HG03039 (cell line): ENCODE results near the gene GGTLC2.
"Not testable (repeated sequence)": the region's sequence is repeated elsewhere in the genome, so short reads cannot be mapped to it uniquely, and the experiment has no call there.

Experiments
- ATAC-seq: cut with Tn5 transposase; IDR thresholded peaks from one replicate; pipeline ENCODE4 v1.9.1; 2021; ENCODE audit warnings: mild to moderate bottlenecking, moderate library complexity; ENCODE audit not compliant: unreplicated experiment

GGTLC2 gene

DNA sequence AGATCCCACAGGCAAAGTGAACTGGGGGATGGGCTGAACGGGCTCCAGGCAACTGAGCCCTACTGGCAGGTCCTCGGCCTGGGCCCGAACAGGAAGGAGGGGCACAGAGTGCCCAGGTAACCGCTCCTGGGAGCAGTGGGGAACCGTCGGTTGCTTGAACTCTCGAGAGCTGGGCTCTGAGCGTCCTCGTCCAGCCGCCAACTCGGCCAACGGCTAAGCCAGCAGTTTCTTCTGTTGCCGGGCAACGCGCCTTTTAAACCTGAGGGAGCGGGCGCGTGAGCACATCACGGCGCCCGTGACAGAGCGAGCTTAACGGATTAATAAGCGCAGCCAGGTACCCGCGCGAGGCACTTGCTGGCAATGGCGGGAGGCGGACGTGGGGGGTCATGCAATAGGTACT, at the start of gene GGTLC2:
Gene GGTLC2, plus strand, starts transcription at position 301 of the 400 bp plus-strand sequence. CDS start 1,732 bp downstream, outside the sequence.
- ATAC-seq = not testable (repeated sequence)

DNA sequence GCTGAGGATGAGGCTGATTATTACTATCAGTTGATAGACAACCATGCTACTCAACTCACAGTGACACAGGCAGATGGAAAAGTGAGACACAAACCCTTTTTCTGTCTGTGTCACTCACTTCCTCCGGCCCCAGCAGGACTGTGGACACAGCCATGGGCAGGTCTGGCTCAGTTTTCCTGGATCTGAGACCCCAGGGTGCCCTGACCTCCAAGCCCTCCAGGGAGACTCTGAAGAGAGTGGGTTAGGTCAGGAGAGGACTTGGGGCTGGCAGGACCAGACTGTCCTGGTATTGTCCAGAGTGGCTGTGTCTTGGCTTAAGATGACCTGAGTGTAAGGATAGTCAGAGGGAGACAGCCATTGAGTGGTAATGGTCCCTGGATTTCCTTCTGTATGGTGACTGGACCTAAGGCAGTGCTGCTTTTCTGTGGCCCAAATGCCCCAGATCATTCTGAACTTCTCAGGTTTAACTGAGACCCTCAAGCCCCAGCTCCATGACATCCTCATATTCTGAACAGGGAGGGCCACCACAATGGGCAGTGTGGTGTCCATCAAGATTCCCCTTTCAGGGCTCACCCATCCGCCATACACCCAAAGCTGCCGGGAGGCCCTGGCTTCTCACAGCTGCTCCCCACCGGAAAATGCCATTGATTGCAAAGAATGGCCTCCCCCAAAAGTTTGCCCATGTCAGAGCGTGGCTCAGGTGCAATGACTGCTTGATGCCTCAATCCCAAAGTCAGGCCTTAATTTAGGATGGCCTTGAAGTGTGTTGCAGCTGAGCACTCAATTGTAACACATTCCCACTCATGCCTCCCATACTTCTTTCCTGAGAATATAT, 49.2 kb upstream of the GGTLC2 start:
- ATAC-seq = no peak

DNA sequence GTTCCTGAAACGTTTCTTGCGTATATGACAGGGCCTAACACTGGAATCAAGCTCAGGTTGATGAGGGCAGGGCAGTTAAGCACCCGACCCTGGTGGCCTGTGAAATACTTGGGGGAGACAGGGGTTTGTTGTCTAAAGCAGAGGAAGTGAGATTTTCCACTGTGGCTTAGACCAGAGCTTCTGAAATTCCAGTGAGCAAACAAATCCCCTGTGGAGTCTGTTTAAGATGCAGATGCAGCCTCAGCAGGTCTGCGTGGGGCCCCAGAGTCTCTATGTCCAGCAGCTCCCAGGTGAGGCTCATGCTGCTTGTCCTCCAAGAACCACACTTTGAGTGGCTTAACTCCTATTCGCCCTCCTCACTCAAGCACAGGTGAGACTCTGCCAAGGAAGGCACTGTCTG, 46.3 kb upstream of the GGTLC2 start:
- no peak for ATAC-seq

DNA sequence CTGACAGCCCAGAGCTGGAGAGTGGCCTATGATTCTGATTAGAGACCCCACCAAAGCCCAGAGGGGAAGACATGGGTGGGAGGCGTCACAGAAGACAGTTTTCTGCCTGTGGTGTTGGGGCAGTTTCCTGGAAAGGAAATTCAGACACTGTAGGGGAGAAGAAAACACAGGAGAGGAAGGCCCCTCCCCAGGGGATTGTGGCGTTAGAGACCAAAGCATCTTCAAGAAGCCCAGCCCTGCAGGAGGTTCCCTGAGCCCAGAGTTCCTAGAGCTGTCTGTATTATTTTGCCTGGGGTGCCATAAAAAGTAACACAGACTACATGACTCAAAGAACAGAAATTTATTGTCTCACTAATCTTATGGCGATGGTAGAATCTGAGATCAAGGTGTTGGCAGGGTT, 45.2 kb upstream of the GGTLC2 start:
- ATAC-seq = no peak

DNA sequence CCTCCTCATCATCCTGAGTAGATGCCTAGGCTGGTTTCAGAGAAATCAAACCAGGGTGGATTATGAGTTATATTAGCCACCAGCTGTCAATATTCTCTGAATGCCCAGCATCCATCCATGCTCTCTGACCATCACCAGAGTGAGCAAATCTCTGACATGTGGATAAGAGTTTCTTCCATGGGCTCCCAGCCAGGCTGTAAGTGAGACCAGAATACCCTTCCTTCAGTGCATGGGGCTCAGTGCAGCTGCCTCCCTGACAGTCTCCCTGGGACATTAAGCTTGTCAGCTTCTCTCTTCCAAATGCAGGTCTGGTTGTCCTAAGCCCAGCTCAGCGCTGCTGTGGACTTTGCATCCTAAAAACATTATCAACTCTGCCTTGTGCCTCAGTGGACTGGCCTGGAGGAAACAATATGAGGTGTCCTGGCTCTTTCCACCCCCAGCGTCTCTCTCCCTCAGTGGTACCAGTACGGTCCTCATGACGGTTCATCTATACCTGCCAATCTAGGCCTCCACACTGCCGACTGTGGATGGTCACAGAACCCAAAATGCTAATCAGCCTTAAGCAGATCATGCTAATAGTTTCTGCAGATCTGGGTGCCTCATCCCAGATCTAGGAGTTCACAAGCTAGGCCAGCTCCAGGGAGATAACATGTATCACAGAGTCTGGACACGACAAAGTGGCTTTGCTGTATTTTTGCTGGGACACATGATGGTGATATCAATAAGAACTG, 43.7 kb upstream of the GGTLC2 start:
- ATAC-seq = no peak

DNA sequence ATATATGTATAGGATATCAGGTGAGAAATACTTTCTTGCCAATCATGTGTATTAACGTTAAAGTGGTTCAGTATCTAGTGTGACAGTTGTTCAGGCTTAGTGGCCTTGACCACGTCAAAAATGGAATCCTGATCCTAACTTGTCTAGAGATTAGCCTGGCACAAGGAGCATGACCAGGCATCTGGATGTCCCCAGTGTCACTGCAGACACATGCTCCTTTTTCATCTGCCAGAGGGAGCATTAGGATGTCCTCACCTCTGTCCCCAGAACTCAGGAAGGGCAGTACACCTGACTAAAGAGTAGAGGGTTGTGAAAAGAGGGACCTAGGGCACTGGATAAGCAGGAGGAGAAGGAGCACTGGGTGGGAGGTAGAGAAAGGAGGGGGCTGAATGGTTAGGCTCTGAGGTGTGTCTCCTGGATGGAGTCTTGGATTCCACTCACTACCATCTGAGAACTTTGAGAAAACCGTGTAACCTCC, 40.9 kb upstream of the GGTLC2 start:
- ATAC-seq = no peak

DNA sequence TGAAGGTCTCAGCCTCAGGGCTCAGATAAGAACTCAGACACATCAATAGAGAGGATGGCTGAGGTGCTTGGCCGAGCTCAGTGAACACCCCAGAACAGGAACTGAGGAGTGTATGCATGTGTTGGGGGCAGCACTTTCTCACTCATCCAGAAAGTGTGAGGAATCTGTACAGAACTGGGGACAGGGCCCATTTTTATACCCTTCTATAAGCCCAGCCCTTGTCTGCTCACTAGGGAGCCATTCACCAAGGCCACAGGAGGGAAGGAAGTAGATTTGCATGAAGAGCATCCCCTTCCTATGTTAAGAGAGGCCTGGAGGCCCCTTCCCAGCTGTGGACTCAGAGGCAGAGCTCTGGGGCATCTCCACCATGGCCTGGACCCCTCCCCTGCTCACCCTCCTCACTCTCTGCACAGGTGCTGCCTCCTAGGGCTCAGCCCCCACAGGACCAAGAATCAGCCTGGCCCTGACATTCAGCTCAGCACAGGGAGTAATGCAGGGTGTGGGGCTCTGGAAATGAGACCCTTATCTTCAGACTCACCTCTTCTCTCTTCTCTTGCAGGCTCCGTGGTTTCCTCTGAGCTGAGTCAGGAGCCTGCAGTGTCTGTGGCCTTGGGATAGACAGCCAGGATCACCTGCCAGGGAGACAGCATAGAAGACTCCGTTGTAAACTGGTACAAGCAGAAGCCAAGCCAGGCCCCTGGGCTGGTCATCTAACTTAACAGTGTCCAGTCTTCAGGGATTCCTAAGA, 39.9 kb upstream of the GGTLC2 start:
- ATAC-seq = no peak

DNA sequence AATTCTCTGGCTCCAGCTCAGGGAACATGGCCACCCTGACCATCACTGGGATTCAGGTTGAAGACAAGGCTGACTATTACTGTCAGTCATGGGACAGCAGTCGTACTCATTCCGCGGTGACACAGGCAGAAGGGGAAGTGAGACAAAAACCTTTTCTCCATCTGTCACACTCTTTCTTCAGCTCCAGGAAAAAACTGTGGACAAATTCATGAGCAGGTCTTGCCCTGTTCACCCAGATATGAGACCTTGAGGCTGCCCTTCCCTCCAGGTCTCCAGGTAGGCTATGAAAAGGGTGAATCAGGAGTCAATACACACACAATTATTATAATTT, 39.4 kb upstream of the GGTLC2 start:
- no peak for ATAC-seq

DNA sequence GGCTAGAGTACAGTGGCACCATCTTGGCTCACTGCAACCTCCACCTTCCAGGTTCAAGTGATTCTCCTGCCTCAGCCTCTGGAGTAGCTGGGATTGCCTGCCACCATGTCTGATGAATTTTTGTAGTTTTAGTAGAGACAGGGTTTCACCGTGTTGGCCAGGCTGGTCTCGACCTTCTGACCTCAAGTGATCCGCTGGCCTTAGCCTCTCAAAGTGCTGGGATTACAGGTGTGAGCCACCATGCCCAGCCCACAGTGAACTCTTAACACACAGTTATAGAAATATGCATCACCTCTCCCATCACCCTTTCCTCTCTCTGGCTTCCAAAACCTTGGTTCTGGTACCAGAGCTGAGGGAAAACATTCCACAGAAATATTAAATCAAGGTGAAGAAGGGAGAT, 36.4 kb upstream of the GGTLC2 start:
- not testable (repeated sequence) for ATAC-seq

DNA sequence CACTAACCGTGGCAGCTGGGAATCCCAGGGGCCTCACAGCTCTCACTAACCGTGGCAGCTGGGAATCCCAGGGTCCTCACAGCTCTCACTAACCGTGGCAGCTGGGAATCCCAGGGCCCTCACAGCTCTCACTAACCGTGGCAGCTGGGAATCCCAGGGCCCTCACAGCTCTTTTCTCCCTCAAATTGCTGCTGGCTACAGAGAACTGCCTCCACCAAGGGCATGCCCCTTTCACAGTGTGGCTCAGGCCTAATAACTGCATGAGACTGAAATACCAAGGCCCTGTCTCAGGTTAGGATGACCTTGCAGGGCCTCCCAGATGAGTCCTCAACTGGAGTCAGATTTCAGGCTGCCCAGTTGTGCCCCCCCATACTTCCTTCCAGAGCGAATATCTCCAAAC, 35.1 kb upstream of the GGTLC2 start:
- ATAC-seq = no peak

DNA sequence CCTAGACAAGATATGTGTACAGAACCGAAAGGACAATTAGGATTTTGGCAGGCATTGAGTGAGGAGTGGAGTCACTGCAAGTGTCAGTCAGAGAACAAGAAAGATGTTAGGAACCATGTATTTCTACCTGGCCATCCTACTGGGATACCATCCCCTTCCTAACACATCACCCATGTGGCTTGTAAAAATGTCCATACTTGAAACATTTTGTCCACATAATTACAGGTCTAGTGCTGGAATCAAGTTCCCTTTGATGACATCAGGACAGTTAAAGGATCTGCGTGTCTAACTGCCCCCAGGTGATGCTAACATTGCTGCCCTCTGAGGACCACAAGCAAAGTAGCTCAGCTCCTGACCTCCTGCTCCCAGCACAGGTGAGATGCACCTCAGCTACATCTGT, 31.9 kb upstream of the GGTLC2 start:
- no peak for ATAC-seq

DNA sequence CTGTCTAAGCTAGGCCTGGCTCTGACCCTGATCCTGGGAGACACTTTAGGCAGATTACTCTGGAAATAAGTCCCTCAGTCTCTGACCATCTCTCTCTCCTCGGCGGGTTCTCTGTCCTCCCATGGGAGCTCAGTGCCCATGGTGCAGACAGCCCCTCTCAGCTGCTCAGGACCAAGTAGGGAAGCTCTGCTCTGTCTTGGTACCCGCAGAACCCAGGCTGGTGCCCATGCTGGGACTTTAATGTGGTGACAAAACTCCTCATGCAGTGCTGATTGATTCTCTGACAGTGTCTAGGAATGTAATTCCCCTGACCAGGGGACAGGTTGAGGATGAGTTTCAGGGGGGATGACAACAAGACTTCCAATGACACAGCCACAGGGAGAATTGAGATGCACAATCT, 30.3 kb upstream of the GGTLC2 start:
- no peak for ATAC-seq

DNA sequence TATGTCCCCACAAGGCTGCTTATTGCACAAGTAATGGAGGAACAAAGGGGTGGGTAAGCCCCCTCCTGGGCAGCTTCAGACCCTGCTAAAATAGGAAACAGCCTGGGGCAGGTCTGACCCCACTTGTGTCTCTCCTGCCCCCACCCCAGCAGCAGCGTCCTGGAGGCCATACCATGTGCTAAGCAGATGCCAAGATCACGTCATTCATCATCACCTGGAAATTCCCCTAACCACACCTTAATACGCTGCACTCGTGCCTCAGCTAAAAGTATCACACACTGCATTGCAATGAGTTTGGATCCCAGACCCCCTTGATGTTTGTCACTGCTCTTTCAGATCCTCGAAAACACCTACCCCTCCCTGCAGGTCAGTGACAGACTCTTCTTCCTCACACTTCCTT, 27.8 kb upstream of the GGTLC2 start:
- ATAC-seq = no peak

DNA sequence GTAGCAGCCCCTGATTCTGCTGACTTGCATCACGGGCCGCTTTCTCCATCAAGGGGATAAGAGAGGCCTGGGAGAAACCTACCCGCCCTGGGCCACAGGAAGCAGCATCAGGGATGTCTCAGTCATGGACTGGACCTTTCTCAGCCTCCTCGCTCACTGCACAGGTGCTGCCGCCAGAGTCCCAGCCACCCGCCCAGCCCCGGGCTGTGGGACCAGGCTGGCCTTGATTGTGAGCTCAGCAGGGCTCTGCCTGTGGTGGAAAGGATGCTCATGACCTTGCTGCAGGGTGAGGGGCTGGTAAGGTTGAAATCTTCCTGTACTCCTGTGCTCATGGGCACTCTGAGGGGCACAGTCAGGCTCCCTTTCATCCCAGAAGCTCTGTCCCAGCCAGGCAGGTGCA, 26.0 kb upstream of the GGTLC2 start:
- ATAC-seq = no peak

DNA sequence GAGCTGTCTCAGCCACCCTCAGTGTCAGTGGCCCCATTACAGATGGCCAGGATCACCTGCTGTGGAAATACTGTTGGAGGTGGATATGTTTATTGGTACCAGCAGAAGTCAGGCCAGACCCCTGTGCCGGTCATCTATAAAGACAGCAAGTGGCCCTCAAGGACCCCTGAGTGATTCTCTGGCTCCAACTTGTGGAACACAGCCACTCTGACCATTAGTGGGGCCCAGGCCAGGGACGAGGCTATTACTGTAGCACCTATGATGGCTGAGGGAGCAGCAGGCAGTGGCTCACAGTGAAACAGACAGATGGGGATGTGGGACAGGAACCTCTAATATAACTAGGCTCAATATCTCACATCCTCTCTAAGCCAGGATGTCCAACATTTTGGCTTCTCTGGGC, 25.5 kb upstream of the GGTLC2 start:
- no peak for ATAC-seq

DNA sequence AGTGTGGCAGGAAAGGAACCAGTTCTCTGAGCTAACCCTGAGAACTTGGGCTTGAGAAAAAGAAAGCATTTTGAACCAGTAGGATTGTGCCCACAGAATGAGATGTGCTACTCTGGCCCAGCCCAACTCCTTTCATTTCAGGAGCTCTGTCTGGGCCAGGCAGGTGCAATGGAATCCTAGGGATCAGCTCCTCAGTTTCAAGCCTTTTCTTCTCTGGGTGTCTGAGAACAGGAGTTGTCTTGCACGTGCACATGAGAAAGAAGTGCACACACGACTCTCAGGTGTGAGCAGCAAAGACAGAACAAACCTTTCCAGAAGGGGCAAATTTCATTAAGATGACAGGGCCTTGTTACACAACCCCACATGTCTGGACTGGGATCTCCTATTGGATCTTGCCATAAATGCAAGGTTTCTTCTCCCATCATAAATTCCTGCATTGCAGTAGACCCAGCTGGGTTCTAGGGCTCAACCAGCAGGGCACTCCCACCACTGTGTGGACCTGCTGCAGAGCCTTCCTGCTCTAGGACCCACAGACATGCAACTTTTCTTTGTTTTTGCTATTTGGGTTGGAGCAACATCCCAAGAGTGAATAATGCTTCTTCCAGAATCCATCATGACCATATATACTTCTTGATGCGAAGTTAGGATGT, 24.5 kb upstream of the GGTLC2 start:
- no peak for ATAC-seq

DNA sequence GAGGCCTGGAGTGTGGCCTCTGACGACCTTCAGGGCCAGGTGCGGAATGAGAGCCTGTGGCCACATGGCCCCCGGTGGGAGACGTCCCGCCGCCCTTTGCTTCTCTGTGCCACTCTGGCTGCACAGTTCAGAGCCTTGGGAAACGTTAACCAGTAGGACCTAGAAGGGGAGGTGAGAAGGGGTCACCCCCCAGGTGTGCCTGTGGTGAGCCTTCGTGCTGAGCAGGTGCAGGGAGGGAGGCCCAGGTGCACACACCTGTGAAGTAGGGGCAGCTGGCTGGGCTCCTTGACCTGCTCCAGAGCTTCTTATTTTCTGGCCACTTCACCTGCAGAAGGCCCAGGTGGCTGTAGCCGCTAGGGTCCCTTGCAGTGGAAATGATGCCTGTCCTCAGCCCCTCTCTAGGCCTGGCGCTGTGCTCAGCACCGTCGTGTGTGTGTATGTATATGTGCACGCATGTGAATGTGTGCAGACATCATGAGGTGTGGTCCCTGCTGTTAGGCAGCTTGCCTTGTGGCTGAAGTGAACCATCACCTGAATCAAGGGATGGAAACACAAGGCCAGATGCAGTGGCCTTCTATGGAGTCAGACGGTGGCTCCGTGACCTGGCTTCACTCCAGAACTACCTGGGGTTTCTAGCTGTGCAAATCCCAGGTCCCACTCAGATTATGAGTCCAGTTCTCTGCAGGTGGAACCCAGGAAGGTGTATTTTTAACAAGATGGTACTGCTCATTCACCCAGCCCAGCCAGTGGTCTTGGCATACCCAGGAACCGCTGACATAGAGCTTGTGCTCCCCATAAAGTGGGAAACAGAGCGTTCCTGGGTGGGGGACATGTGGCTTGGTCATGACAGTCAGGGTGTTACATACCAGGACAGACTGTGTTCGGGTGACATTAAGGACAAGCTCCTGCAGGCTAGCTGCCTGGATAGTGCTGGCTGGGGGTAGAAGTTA, 15.6 kb upstream of the GGTLC2 start:
- ATAC-seq = not testable (repeated sequence)

DNA sequence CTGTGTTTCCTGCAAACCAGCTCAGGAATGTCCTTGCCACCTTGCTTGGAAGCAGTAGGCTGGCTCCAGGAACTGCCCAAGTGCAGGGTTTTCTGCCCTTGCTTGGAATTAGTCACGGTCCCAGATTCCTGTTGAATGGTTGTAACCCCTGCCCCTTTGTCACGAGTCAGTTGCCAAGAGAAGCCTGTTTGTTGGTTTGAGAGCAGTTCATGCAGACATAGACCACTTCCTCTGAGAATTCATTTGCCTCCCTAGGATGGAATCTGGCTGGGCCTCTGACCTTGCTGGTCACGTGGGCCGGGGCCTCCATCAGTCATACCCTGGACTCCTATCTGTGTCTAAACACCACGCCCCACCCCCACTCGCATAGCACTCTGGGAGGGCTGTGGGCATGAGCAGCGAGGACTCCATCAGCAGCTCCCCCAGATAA, 13.2 kb upstream of the GGTLC2 start:
- not testable (repeated sequence) for ATAC-seq

DNA sequence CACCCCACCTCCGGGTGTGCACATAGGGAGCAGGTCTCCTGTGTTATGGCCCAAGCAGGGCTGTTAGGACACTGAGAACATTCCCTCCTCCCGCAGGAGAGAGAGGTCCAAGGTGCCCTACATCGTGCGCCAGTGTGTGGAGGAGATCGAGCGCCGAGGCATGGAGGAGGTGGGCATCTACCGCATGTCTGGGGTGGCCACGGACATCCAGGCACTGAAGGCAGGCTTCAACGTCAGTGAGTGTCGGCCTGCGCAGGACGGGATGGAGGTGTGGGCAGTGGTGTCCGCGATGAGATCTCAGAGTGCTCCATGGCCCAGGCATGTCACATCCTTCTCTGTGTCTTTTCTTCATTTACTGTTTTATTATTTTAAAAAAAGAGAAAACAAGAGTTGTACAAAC, 12.2 kb upstream of the GGTLC2 start:
- not testable (repeated sequence) for ATAC-seq

DNA sequence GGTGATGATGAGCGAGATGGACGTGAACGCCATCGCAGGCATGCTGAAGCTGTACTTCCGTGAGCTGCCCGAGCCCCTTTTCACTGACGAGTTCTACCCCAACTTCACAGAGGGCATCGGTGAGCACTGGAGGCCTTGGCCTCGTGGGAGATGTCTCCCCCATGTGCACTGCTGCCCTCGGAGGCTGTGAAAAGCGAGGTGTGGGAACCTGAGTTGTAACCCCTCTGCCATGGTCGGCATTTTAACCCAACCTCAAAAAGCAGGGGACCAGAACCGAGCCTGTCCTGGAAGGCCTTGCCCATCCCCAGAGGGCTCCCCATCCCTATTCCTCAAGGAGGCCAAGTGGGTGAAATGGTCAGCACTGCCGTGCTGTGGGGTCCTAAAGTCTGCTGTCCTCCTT, 10.9 kb upstream of the GGTLC2 start:
- not testable (repeated sequence) for ATAC-seq
